Left kidney (tissue), 2 donors: Measurements from ENCODE around the gene MSI2. TPM values are rescaled to one million over a fixed set of nuclear protein-coding genes. Genes with fewer than 3 reads are reported as not detected.
A peak's percentile ranks its signal among the peaks of the same experiment; 100 is the strongest.

ENCODE experiments used
- DNase-seq: peaks from one replicate; pipeline ENCODE4 v3.0.0-alpha.2; 2013
- polyA plus RNA-seq: library from polyadenylated mRNA; unstranded; fragments of 120-200 nt; gene quantifications from one replicate; pipeline ENCODE4 v1.2.1, GENCODE V29; 2013; ENCODE audit not compliant: insufficient read length

Gene MSI2
- polyA plus RNA-seq, 1 donor = 106 TPM

- no peak for DNase-seq
These were observed 408.8 kb downstream of the MSI2 start for GRCh38 chr17:57665128-57665527.

- no peak for DNase-seq
These were observed 409.4 kb downstream of the MSI2 start for GRCh38 chr17:57665696-57666095.

GRCh38 chr17:57666201-57666870 lies 410.0 kb downstream of the MSI2 start:
- DNase-seq = no peak

GRCh38 chr17:57666946-57667345 lies 410.6 kb downstream of the MSI2 start:
- DNase-seq = no peak

GRCh38 chr17:57667461-57667923 lies 411.2 kb downstream of the MSI2 start:
- DNase-seq = no peak

GRCh38 chr17:57668332-57668731 lies 412.0 kb downstream of the MSI2 start:
- DNase-seq = no peak

- no peak for DNase-seq
These were observed 413.6 kb downstream of the MSI2 start for GRCh38 chr17:57669671-57670529.

- no peak for DNase-seq
These were observed 414.6 kb downstream of the MSI2 start for GRCh38 chr17:57670769-57671569.

- DNase-seq = peak; percentile 81
These were observed 415.6 kb downstream of the MSI2 start for GRCh38 chr17:57671667-57672632.

- no peak for DNase-seq
These were observed 416.6 kb downstream of the MSI2 start for GRCh38 chr17:57672971-57673370.

GRCh38 chr17:57674894-57675293 lies 418.6 kb downstream of the MSI2 start:
- no peak for DNase-seq

GRCh38 chr17:57675427-57676387 lies 419.4 kb downstream of the MSI2 start:
- no peak for DNase-seq

- DNase-seq = no peak
These were observed 420.2 kb downstream of the MSI2 start for GRCh38 chr17:57676543-57676942.

GRCh38 chr17:57677301-57677700 lies 421.0 kb downstream of the MSI2 start:
- DNase-seq = no peak

- no peak for DNase-seq
These were observed 421.5 kb downstream of the MSI2 start for GRCh38 chr17:57677858-57678257.

- DNase-seq = no peak
These were observed 422.1 kb downstream of the MSI2 start for GRCh38 chr17:57678393-57678792.

GRCh38 chr17:57679356-57679755 lies 423.0 kb downstream of the MSI2 start:
- DNase-seq = no peak

GRCh38 chr17:57679906-57680695 lies 423.8 kb downstream of the MSI2 start:
- no peak for DNase-seq

- DNase-seq = no peak
These were observed 426.4 kb downstream of the MSI2 start for GRCh38 chr17:57682701-57683100.
